Right atrium auricular region (tissue), 2 donors: Measurements from ENCODE around the gene POU3F2. TPM values are rescaled to one million over a fixed set of nuclear protein-coding genes. Genes with fewer than 3 reads are reported as not detected.

Experiments used
- DNase-seq: peaks from one replicate; pipeline ENCODE4 v3.0.0-alpha.2; 2019; ENCODE audit warnings: low spot score
- H3K27ac ChIP-seq, 2 donors: fragments of 200-600 bp; sonication (generic); 1 replicate in 1 of 2; 2 replicates in 1 of 2; pipeline ENCODE4 v1.5.1; 2016 to 2019
- H3K27me3 ChIP-seq, 2 donors: fragments of 200-600 bp; sonication (generic); one replicate each; pipeline versions ENCODE4 v1.5.1 to v1.6.0; 2017 to 2019
- H3K36me3 ChIP-seq: fragments of 200-600 bp; sonication (generic); one replicate; pipeline ENCODE4 v1.5.1; 2016
- H3K4me1 ChIP-seq, 2 donors: fragments of 200-600 bp; sonication (generic); one replicate each; pipeline versions ENCODE4 v1.5.1 to v1.6.0; 2017 to 2019
- H3K4me3 ChIP-seq, 2 donors: fragments of 200-600 bp; sonication (generic); 1 replicate in 1 of 2; 2 replicates in 1 of 2; pipeline ENCODE4 v1.5.1; 2017 to 2019; ENCODE audit warnings: mild to moderate bottlenecking in 1 of 2, moderate library complexity in 1 of 2
- H3K9me3 ChIP-seq, 2 donors: fragments of 200-600 bp; sonication (generic); one replicate each; pipeline ENCODE4 v1.5.1; 2019
- CTCF ChIP-seq, 2 donors: fragments of 200-600 bp; sonication (generic); IDR thresholded peaks; one replicate each; pipeline ENCODE4 v1.5.1; 2019; ENCODE audit warnings: antibody characterized with exemption in 2 of 2
- total RNA-seq, 2 donors: library from RNA; depleted of rRNA; stranded (reverse); fragments of >200 nt; gene quantifications; one replicate each; pipeline ENCODE4 v1.1.0, GENCODE V29; 2016

POU3F2 gene
- total RNA-seq, 2 donors from 2014 or later: not detected

- H3K36me3 ChIP-seq: no peaks in the 10 kb centered on the region
- DNase-seq: no peak
- no peak overlapping the region for H3K4me3 ChIP-seq
- H3K4me1 ChIP-seq: peaks cover 0 to 29% of the 10 kb centered on the region in 2 donors
- no peaks in the 10 kb centered on the region for H3K9me3 ChIP-seq
- TF ChIP-seq CTCF (IDR thresholded peaks at IDR 0.05): no peak
- no peak overlapping the region for H3K27ac ChIP-seq
- H3K27me3 ChIP-seq: peaks cover 67 to 74% of the 10 kb centered on the region in 2 donors
These were observed 6.7 kb downstream of the POU3F2 start for GRCh38 chr6:98840996-98841513.

GRCh38 chr6:98841621-98842341, 7.4 kb downstream of the POU3F2 start:
- no peak for TF ChIP-seq CTCF (IDR thresholded peaks at IDR 0.05)
- no peak overlapping the region for H3K27ac ChIP-seq
- peaks cover 60 to 67% of the 10 kb centered on the region in 2 donors for H3K27me3 ChIP-seq
- H3K9me3 ChIP-seq: no peaks in the 10 kb centered on the region
- H3K4me3 ChIP-seq: no peak overlapping the region
- no peaks in the 10 kb centered on the region for H3K36me3 ChIP-seq
- no peak for DNase-seq
- H3K4me1 ChIP-seq: peaks cover 0 to 28% of the 10 kb centered on the region in 2 donors

GRCh38 chr6:98842342-98843180, 8.2 kb downstream of the POU3F2 start:
- Histone ChIP-seq H3K27me3 (peaks cover 52 to 60% of the 10 kb centered on the region in 2 donors), H3K4me1 (peaks cover 0 to 31% of the 10 kb centered on the region in 2 donors), H3K27ac (no peak overlapping the region), H3K9me3 (no peaks in the 10 kb centered on the region), H3K4me3 (no peak overlapping the region), H3K36me3 (no peaks in the 10 kb centered on the region)
- TF ChIP-seq CTCF (IDR thresholded peaks at IDR 0.05): no peak
- DNase-seq: no peak

GRCh38 chr6:98843271-98844243, 9.2 kb downstream of the POU3F2 start:
- TF ChIP-seq CTCF (IDR thresholded peaks at IDR 0.05): no peak
- peaks cover 43 to 50% of the 10 kb centered on the region in 2 donors for H3K27me3 ChIP-seq
- no peak overlapping the region for H3K27ac ChIP-seq
- no peak overlapping the region for H3K4me3 ChIP-seq
- peaks cover 0 to 41% of the 10 kb centered on the region in 2 donors for H3K4me1 ChIP-seq
- H3K9me3 ChIP-seq: no peaks in the 10 kb centered on the region
- no peaks in the 10 kb centered on the region for H3K36me3 ChIP-seq
- DNase-seq: no peak
